Activated CD4-positive, alpha-beta T cell treated with anti-CD3 and anti-CD28 coated beads, Interleukin-2, amount 10 ng/mL, durations not matched to agents 7 days and 5 days (primary cell): ENCODE results near the gene RGS6. TPM values are rescaled to one million over a fixed set of nuclear protein-coding genes. Genes with fewer than 3 reads are reported as not detected.

ENCODE experiments used
- CTCF ChIA-PET: fragments of 350-600 bp; sonication (Branson Sonifier 250); formaldehyde crosslinking; loops from one replicate; lab custom pipeline; 2021; ENCODE audit warnings: antibody characterized with exemption; lab: Charles Lee
- POLR2A ChIA-PET: fragments of 350-600 bp; sonication (Branson Sonifier 250); formaldehyde crosslinking; loops from one replicate; lab custom pipeline; 2021; ENCODE audit warnings: antibody characterized with exemption; lab: Charles Lee
- DNase-seq: peaks from one replicate; pipeline ENCODE4 v3.0.0-alpha.2; 2020
- H3K27ac Mint-ChIP-seq: one replicate; pipeline ENCODE4 v1.8.0; 2021; ENCODE audit warnings: mild to moderate bottlenecking, moderate library complexity, mixed read lengths
- H3K27me3 Mint-ChIP-seq: one replicate; pipeline ENCODE4 v1.8.0; 2021; ENCODE audit warnings: mixed read lengths
- H3K36me3 Mint-ChIP-seq: one replicate; pipeline ENCODE4 v1.8.0; 2021; ENCODE audit warnings: low read depth, mixed read lengths
- H3K4me1 Mint-ChIP-seq: one replicate; pipeline ENCODE4 v1.8.0; 2021; ENCODE audit warnings: mixed read lengths
- H3K4me3 Mint-ChIP-seq: one replicate; pipeline ENCODE4 v1.8.0; 2021; ENCODE audit warnings: mild to moderate bottlenecking, moderate library complexity, mixed read lengths
- H3K9me3 Mint-ChIP-seq: one replicate; pipeline ENCODE4 v1.8.0; 2021; ENCODE audit warnings: mixed read lengths
- total RNA-seq, 2 experiments: library from RNA; stranded (reverse); gene quantifications; one replicate each; pipeline ENCODE4 v1.2.3, GENCODE V29; 2021

RGS6 gene
- total RNA-seq, 2 experiments from 2014 or later = 1.4 TPM

GRCh38 chr14:72567226-72567625 lies 635.0 kb downstream of the RGS6 start:
- Mint-ChIP-seq H3K9me3 (no peaks in the 10 kb centered on the region), H3K4me3 (no peak overlapping the region), H3K4me1 (peaks cover 4% of the 10 kb centered on the region), H3K27me3 (peaks cover 20% of the 10 kb centered on the region), H3K36me3 (no peaks in the 10 kb centered on the region), H3K27ac (peak overlapping the region; percentile 38)
- DNase-seq = no peak
- ChIA-PET POLR2A (interaction anchor here (0.6 kb wide), 1 partner anchor 1966 kb away, joined by 3 read pairs; no protein-coding TSS in a partner anchor), CTCF (interaction anchor here (0.8 to 3.7 kb wide), 3 partner anchors 11 to 23 kb away, joined by 3 to 11 read pairs (median 4); no protein-coding TSS in a partner anchor)

- Mint-ChIP-seq H3K4me3 (no peak overlapping the region), H3K9me3 (no peaks in the 10 kb centered on the region), H3K36me3 (no peaks in the 10 kb centered on the region), H3K27ac (no peak overlapping the region), H3K4me1 (peaks cover 3% of the 10 kb centered on the region), H3K27me3 (peaks cover 30% of the 10 kb centered on the region)
- no peak for DNase-seq
- ChIA-PET CTCF (interaction anchor here (0.6 to 3.7 kb wide), 5 partner anchors 9 to 89 kb away, joined by 3 to 11 read pairs (median 4); no protein-coding TSS in a partner anchor), POLR2A (no interaction called here)
These were observed 636.2 kb downstream of the RGS6 start for GRCh38 chr14:72568296-72568992.

GRCh38 chr14:72573725-72574417 lies 641.6 kb downstream of the RGS6 start:
- Mint-ChIP-seq H3K27ac (no peak overlapping the region), H3K4me1 (no peaks in the 10 kb centered on the region), H3K36me3 (no peaks in the 10 kb centered on the region), H3K4me3 (no peak overlapping the region), H3K9me3 (no peaks in the 10 kb centered on the region), H3K27me3 (peaks cover 64% of the 10 kb centered on the region)
- DNase-seq = no peak
- ChIA-PET CTCF (interaction anchor here (0.8 to 2.5 kb wide), 5 partner anchors 9 to 65 kb away, joined by 3 to 7 read pairs (median 4); no protein-coding TSS in a partner anchor), POLR2A (no interaction called here)

GRCh38 chr14:72574715-72575114 lies 642.5 kb downstream of the RGS6 start:
- no peaks in the 10 kb centered on the region for H3K36me3 Mint-ChIP-seq
- DNase-seq = no peak
- H3K4me3 Mint-ChIP-seq = no peak overlapping the region
- ChIA-PET CTCF (interaction anchor here (1.4 to 2.5 kb wide), 2 partner anchors 8 to 20 kb away, joined by 3 to 7 read pairs; no protein-coding TSS in a partner anchor), POLR2A (no interaction called here)
- no peaks in the 10 kb centered on the region for H3K9me3 Mint-ChIP-seq
- H3K4me1 Mint-ChIP-seq = no peaks in the 10 kb centered on the region
- H3K27me3 Mint-ChIP-seq = peaks cover 67% of the 10 kb centered on the region
- no peak overlapping the region for H3K27ac Mint-ChIP-seq

- H3K27me3 Mint-ChIP-seq = peaks cover 61% of the 10 kb centered on the region
- H3K4me3 Mint-ChIP-seq = no peak overlapping the region
- no peaks in the 10 kb centered on the region for H3K4me1 Mint-ChIP-seq
- ChIA-PET CTCF (interaction anchor here (1.1 kb wide), 1 partner anchor 64 kb away, joined by 3 read pairs; no protein-coding TSS in a partner anchor), POLR2A (no interaction called here)
- H3K36me3 Mint-ChIP-seq = no peaks in the 10 kb centered on the region
- DNase-seq = no peak
- no peaks in the 10 kb centered on the region for H3K9me3 Mint-ChIP-seq
- H3K27ac Mint-ChIP-seq = no peak overlapping the region
These were observed 644.0 kb downstream of the RGS6 start for GRCh38 chr14:72576258-72576657.

GRCh38 chr14:72577521-72577920 lies 645.3 kb downstream of the RGS6 start:
- no peaks in the 10 kb centered on the region for H3K4me1 Mint-ChIP-seq
- H3K27ac Mint-ChIP-seq = no peak overlapping the region
- DNase-seq = no peak
- ChIA-PET POLR2A (no interaction called here), CTCF (interaction anchor here (1.1 to 3.5 kb wide), 2 partner anchors 9 to 65 kb away, joined by 3 to 11 read pairs; no protein-coding TSS in a partner anchor)
- H3K27me3 Mint-ChIP-seq = peaks cover 55% of the 10 kb centered on the region
- no peaks in the 10 kb centered on the region for H3K36me3 Mint-ChIP-seq
- H3K9me3 Mint-ChIP-seq = peaks cover 4% of the 10 kb centered on the region
- no peak overlapping the region for H3K4me3 Mint-ChIP-seq

- CTCF ChIA-PET = interaction anchor here (1.0 to 3.5 kb wide), 2 partner anchors 10 to 16 kb away, joined by 3 to 11 read pairs; no protein-coding TSS in a partner anchor
- no peak for DNase-seq
- POLR2A ChIA-PET = no interaction called here
- Mint-ChIP-seq H3K27ac (no peak overlapping the region), H3K9me3 (peaks cover 8% of the 10 kb centered on the region), H3K27me3 (peaks cover 47% of the 10 kb centered on the region), H3K4me3 (no peak overlapping the region), H3K36me3 (no peaks in the 10 kb centered on the region), H3K4me1 (no peaks in the 10 kb centered on the region)
These were observed 646.3 kb downstream of the RGS6 start for GRCh38 chr14:72578514-72578913.

- DNase-seq = no peak
- Mint-ChIP-seq H3K4me1 (peaks cover 3% of the 10 kb centered on the region), H3K36me3 (peaks cover 10% of the 10 kb centered on the region), H3K27me3 (peaks cover 35% of the 10 kb centered on the region), H3K9me3 (peaks cover 29% of the 10 kb centered on the region), H3K27ac (no peak overlapping the region), H3K4me3 (no peak overlapping the region)
- CTCF ChIA-PET = interaction anchor here (0.6 to 1.8 kb wide), 4 partner anchors 8 to 126 kb away, joined by 3 to 4 read pairs (median 4); no protein-coding TSS in a partner anchor
- POLR2A ChIA-PET = no interaction called here
These were observed 650.4 kb downstream of the RGS6 start for GRCh38 chr14:72582582-72582981.

- Mint-ChIP-seq H3K4me1 (peaks cover 3% of the 10 kb centered on the region), H3K9me3 (peaks cover 29% of the 10 kb centered on the region), H3K4me3 (no peak overlapping the region), H3K27ac (no peak overlapping the region), H3K27me3 (peaks cover 28% of the 10 kb centered on the region), H3K36me3 (peaks cover 10% of the 10 kb centered on the region)
- DNase-seq = no peak
- ChIA-PET CTCF (interaction anchor here (1.2 kb wide), 2 partner anchors 9 to 132 kb away, joined by 3 read pairs; no protein-coding TSS in a partner anchor), POLR2A (no interaction called here)
These were observed 651.4 kb downstream of the RGS6 start for GRCh38 chr14:72583316-72584272.

- H3K27ac Mint-ChIP-seq = no peak overlapping the region
- peaks cover 41% of the 10 kb centered on the region for H3K9me3 Mint-ChIP-seq
- CTCF ChIA-PET = interaction anchor here (1.0 to 1.7 kb wide), 3 partner anchors 9 to 28 kb away, joined by 3 to 4 read pairs (median 3); no protein-coding TSS in a partner anchor
- H3K36me3 Mint-ChIP-seq = peaks cover 42% of the 10 kb centered on the region
- no peak for DNase-seq
- peaks cover 32% of the 10 kb centered on the region for H3K27me3 Mint-ChIP-seq
- peaks cover 42% of the 10 kb centered on the region for H3K4me1 Mint-ChIP-seq
- no peak overlapping the region for H3K4me3 Mint-ChIP-seq
- POLR2A ChIA-PET = no interaction called here
These were observed 656.3 kb downstream of the RGS6 start for GRCh38 chr14:72588521-72588920.

GRCh38 chr14:72589652-72590051 lies 657.4 kb downstream of the RGS6 start:
- CTCF ChIA-PET = interaction anchor here (1.7 kb wide), 1 partner anchor 29 kb away, joined by 3 read pairs; no protein-coding TSS in a partner anchor
- no peak overlapping the region for H3K27ac Mint-ChIP-seq

GRCh38 chr14:72590577-72590976 lies 658.3 kb downstream of the RGS6 start:
- peak; percentile 61 for DNase-seq
- Mint-ChIP-seq H3K4me1 (peaks cover 59% of the 10 kb centered on the region), H3K27me3 (peaks cover 29% of the 10 kb centered on the region), H3K27ac (peak overlapping the region; percentile 69), H3K9me3 (peaks cover 38% of the 10 kb centered on the region), H3K36me3 (peaks cover 48% of the 10 kb centered on the region), H3K4me3 (peak overlapping the region; percentile 12)
- ChIA-PET POLR2A (no interaction called here), CTCF (interaction anchor here (1.0 kb wide), 1 partner anchor 24 kb away, joined by 5 read pairs; no protein-coding TSS in a partner anchor)

More at GRCh38 chr14:72589652-72590051, 657.4 kb downstream of the RGS6 start:
- Mint-ChIP-seq H3K4me3 (no peak overlapping the region), H3K27me3 (peaks cover 32% of the 10 kb centered on the region), H3K36me3 (peaks cover 46% of the 10 kb centered on the region), H3K9me3 (peaks cover 42% of the 10 kb centered on the region), H3K4me1 (peaks cover 49% of the 10 kb centered on the region)
- DNase-seq = no peak
- POLR2A ChIA-PET = no interaction called here
